Right lobe of liver (tissue), 4 donors: ENCODE measurements around the gene TM9SF3.

Experiments
- CTCF ChIP-seq, 4 donors: fragments of 200-600 bp in 3 of 4; fragments of 450-650 bp in 1 of 4; IDR thresholded peaks; one replicate each; pipeline versions ENCODE4 v1.5.1 to v1.8.0; 2016 to 2022; ENCODE audit warnings: antibody characterized with exemption in 4 of 4, mild to moderate bottlenecking in 2 of 4
- POLR2A ChIP-seq: fragments of 450-650 bp; IDR thresholded peaks from one replicate; pipeline ENCODE4 v1.6.1; 2017; ENCODE audit warnings: antibody characterized with exemption, mild to moderate bottlenecking
- donor health status: DM: no; HTN: no; CAD: no.
- donor health status: DM: no; HTN: no; CAD: no.
- donor health status: DM: no; HTN: yes; CAD: no.

DNA sequence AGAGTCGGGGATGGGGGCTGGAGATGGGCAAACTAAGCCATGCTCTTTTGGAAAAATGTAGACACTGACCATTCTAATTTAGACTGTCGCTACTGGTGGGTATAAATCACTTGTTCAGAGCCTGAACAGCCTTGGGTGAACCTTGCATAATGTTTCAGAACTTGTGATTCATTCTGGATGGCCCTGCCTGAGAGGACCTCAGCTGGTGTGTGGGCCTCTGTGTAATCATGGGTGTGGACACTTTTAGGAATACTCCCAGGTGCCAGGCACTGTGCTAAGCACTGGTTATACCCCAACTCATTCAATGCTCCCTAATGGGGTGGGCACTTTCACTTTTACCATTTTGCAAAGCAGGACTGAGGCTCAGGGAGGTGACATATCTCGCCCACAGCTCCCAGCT, 26.8 kb upstream of the TM9SF3 start:
- TF ChIP-seq CTCF (IDR thresholded peaks at IDR 0.05) (no peak), POLR2A (no peak)
